Spleen (tissue), 7 donors: ENCODE data around the gene C14orf132.

Experiments used
- POLR2A ChIP-seq, 3 donors: fragments of 450-650 bp; IDR thresholded peaks; one replicate each; pipeline ENCODE4 v1.5.1; 2017; ENCODE audit warnings: antibody characterized with exemption in 3 of 3, mild to moderate bottlenecking in 1 of 3
- TF ChIP-seq, protein P1 (sequence below), 11 experiments: fragments of 200-600 bp in 7 of 11; fragments of 450-650 bp in 4 of 11; sonication (generic) in 4 of 11; IDR thresholded peaks in 8 of 11; conservative IDR thresholded peaks in 3 of 11; 1 replicate in 7 of 11; 2 replicates in 4 of 11; pipeline versions ENCODE4 v1.4.0 to v1.8.0; 2016 to 2021; ENCODE audit warnings: antibody characterized with exemption in 11 of 11, inconsistent platforms in 4 of 11, mild to moderate bottlenecking in 1 of 11
- donor health status: DM: no; HTN: no; CAD: no; lungs with moderate emphysema.
- donor health status: DM: no; HTN: no; CAD: no.
- donor health status: DM: no; HTN: no; CAD: no.

DNA sequence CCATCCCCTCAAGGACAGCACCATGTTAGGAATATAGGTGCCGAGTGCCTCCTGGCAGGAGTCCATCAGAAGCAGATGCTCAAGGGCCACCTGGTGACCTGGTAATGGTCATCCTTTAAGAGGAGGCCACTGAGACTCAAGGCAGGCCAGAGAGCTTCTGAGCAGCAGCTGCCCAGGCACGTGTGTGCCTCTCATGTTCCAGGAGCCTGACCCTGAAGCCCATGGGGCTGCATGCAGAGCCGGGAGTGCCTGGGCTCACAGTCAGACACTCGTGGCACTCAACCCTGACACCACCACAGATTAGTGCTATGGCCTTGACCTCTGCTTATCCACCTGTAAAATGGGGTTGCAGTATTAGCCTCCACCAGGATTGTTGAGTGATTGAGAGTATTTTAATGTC is 45.6 kb downstream of the C14orf132 start:
- TF ChIP-seq, protein P1, sequence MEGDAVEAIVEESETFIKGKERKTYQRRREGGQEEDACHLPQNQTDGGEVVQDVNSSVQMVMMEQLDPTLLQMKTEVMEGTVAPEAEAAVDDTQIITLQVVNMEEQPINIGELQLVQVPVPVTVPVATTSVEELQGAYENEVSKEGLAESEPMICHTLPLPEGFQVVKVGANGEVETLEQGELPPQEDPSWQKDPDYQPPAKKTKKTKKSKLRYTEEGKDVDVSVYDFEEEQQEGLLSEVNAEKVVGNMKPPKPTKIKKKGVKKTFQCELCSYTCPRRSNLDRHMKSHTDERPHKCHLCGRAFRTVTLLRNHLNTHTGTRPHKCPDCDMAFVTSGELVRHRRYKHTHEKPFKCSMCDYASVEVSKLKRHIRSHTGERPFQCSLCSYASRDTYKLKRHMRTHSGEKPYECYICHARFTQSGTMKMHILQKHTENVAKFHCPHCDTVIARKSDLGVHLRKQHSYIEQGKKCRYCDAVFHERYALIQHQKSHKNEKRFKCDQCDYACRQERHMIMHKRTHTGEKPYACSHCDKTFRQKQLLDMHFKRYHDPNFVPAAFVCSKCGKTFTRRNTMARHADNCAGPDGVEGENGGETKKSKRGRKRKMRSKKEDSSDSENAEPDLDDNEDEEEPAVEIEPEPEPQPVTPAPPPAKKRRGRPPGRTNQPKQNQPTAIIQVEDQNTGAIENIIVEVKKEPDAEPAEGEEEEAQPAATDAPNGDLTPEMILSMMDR (IDR thresholded peaks at IDR 0.05 in 8 of 11, conservative IDR thresholded peaks at IDR 0.05 in 3 of 11): no peak
- no peak for TF ChIP-seq POLR2A (IDR thresholded peaks at IDR 0.05)
